Skeletal muscle tissue (tissue), 4 donors: ENCODE measurements around the gene LYPD3. TPM values are rescaled to one million over a fixed set of nuclear protein-coding genes. Genes with fewer than 3 reads are reported as not detected.
"Not testable (repeated sequence)": the region's sequence is repeated elsewhere in the genome, so short reads cannot be mapped to it uniquely, and the experiment has no call there.

Experiments used
- H3K27ac ChIP-seq: one replicate; pipeline ENCODE4 v1.7.0; 2013; ENCODE audit warnings: mild to moderate bottlenecking, low read depth, low read length, inconsistent platforms
- H3K27me3 ChIP-seq, 3 donors: one replicate each; pipeline ENCODE4 v1.7.0; 2013; ENCODE audit warnings: low read length in 3 of 3; ENCODE audit not compliant: control insufficient read depth in 3 of 3, insufficient read depth in 3 of 3
- H3K36me3 ChIP-seq, 3 donors: one replicate each; pipeline ENCODE4 v1.7.0; 2013; ENCODE audit warnings: low read length in 3 of 3; ENCODE audit not compliant: control insufficient read depth in 3 of 3, insufficient read depth in 3 of 3
- H3K4me1 ChIP-seq, 3 donors: one replicate each; pipeline ENCODE4 v1.7.0; 2013; ENCODE audit warnings: low read length in 3 of 3, mild to moderate bottlenecking in 3 of 3; ENCODE audit not compliant: control insufficient read depth in 3 of 3, insufficient read depth in 3 of 3
- H3K4me3 ChIP-seq, 3 donors: one replicate each; pipeline ENCODE4 v1.7.0; 2013; ENCODE audit warnings: low read length in 3 of 3
- H3K9ac ChIP-seq, 3 donors: one replicate each; pipeline ENCODE4 v1.7.0; 2013; ENCODE audit warnings: low read length in 3 of 3, mild to moderate bottlenecking in 3 of 3, moderate library complexity in 2 of 3, low read depth in 1 of 3
- H3K9me3 ChIP-seq, 3 donors: one replicate each; pipeline ENCODE4 v1.7.0; 2013; ENCODE audit warnings: low read length in 3 of 3; ENCODE audit not compliant: control insufficient read depth in 3 of 3
- total RNA-seq: library from RNA; depleted of rRNA; stranded (reverse); fragments of >200 nt; gene quantifications from one replicate; pipeline ENCODE4 v1.2.3, GENCODE V29; 2014
- donor health status: Osteomylitis.

The LYPD3 gene
- total RNA-seq, 1 donor from 2014 or later = not detected

DNA sequence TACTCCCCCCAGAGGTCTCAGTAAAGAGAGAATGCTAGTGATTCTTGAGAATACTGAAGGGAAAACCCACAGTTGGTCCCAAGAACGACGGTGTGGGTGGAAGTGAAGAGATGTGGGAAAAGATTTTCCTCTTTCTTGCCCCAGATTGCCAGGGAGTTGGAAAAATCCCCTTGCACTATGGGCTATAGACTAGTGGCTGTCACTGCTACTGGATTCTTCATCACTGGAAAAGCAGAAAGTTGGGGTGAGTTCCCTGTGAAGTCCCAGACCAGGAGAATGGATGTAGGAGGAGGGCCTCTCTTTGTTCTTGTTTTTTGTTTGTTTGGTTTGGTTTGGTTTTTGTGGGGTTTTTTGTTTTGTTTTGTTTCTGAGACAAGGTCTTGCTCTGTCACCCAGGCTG, 11.4 kb downstream of the LYPD3 start:
- Histone ChIP-seq H3K9me3 (no peaks in the 10 kb centered on the region), H3K4me3 (no peak overlapping the region)

GRCh38 chr19:43452582-43452981, 12.8 kb downstream of the LYPD3 start:
- H3K9ac ChIP-seq = no peak overlapping the region
- H3K27ac ChIP-seq = no peak overlapping the region
- H3K9me3 ChIP-seq = no peaks in the 10 kb centered on the region
- no peaks in the 10 kb centered on the region for H3K27me3 ChIP-seq
- H3K4me1 ChIP-seq = peaks cover 0 to 2% (median 0%) of the 10 kb centered on the region in 3 donors
- H3K36me3 ChIP-seq = no peaks in the 10 kb centered on the region
- no peak overlapping the region for H3K4me3 ChIP-seq

More for the DNA sequence above, 11.4 kb downstream of the LYPD3 start:
- H3K4me1 ChIP-seq = peaks cover 0 to 2% (median 0%) of the 10 kb centered on the region in 3 donors
- no peak overlapping the region for H3K27ac ChIP-seq
- H3K27me3 ChIP-seq = no peaks in the 10 kb centered on the region
- no peak overlapping the region for H3K9ac ChIP-seq
- no peaks in the 10 kb centered on the region for H3K36me3 ChIP-seq

GRCh38 chr19:43450545-43450997, 14.8 kb downstream of the LYPD3 start:
- Histone ChIP-seq H3K4me1 (peaks cover 2% of the 10 kb centered on the region in 3 donors), H3K9ac (no peak overlapping the region), H3K27me3 (no peaks in the 10 kb centered on the region), H3K9me3 (no peaks in the 10 kb centered on the region), H3K36me3 (no peaks in the 10 kb centered on the region), H3K4me3 (no peak overlapping the region), H3K27ac (no peak overlapping the region)

DNA sequence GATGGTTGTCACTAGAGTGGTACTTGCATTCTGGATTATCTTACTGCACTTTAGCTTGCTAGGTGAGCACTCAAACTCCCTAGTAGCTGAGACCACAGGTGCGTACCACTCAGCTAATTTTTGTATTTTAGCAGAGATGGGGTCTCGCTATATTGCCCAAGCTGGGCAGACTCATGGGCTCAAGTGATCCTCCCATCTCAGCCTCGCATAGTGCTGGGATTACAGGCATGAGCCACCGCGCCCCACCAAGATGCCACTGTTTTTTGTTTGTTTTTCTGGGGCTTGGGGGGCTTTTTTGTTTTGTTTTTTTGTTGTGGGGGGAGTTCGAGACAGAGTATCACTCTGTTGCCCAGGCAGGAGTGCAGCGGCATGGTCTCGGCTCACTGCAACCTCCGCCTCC, 17.8 kb downstream of the LYPD3 start:
- H3K4me1 ChIP-seq = peaks cover 2% of the 10 kb centered on the region in 3 donors
- no peak overlapping the region for H3K4me3 ChIP-seq
- no peak overlapping the region for H3K9ac ChIP-seq
- H3K9me3 ChIP-seq = no peaks in the 10 kb centered on the region
- no peak overlapping the region for H3K27ac ChIP-seq
- H3K36me3 ChIP-seq = no peaks in the 10 kb centered on the region
- H3K27me3 ChIP-seq = no peaks in the 10 kb centered on the region

GRCh38 chr19:43446746-43447489, 18.5 kb downstream of the LYPD3 start:
- H3K4me3 ChIP-seq = no peak overlapping the region
- peak overlapping the region in 1 of 3 donors; percentile 55 for H3K9ac ChIP-seq
- H3K27me3 ChIP-seq = no peaks in the 10 kb centered on the region
- peaks cover 2% of the 10 kb centered on the region in 3 donors for H3K4me1 ChIP-seq
- no peaks in the 10 kb centered on the region for H3K9me3 ChIP-seq
- no peak overlapping the region for H3K27ac ChIP-seq
- H3K36me3 ChIP-seq = no peaks in the 10 kb centered on the region

DNA sequence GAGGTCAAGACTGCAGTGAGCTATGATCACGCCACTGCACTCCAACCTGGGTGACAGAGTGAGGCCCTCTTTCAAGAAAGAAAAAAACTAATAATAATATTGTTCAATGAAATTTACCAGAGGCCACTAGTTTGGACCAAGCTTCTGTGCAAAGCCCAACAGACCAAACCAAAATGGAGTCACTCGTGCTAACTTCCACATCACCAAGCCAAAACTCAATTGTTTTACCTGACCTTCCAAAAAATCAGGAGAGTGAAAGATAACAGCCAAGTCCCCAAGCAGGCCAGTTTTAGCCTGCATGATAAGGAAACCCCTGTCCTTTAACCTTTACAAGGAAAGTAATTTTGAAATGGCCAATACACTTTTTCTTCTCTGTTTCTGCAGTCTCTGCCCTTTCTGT, 20.0 kb downstream of the LYPD3 start:
- Histone ChIP-seq H3K36me3 (no peaks in the 10 kb centered on the region), H3K27me3 (no peaks in the 10 kb centered on the region), H3K4me3 (no peak overlapping the region), H3K9me3 (no peaks in the 10 kb centered on the region), H3K4me1 (peaks cover 0 to 2% (median 2%) of the 10 kb centered on the region in 3 donors), H3K27ac (no peak overlapping the region), H3K9ac (no peak overlapping the region)

DNA sequence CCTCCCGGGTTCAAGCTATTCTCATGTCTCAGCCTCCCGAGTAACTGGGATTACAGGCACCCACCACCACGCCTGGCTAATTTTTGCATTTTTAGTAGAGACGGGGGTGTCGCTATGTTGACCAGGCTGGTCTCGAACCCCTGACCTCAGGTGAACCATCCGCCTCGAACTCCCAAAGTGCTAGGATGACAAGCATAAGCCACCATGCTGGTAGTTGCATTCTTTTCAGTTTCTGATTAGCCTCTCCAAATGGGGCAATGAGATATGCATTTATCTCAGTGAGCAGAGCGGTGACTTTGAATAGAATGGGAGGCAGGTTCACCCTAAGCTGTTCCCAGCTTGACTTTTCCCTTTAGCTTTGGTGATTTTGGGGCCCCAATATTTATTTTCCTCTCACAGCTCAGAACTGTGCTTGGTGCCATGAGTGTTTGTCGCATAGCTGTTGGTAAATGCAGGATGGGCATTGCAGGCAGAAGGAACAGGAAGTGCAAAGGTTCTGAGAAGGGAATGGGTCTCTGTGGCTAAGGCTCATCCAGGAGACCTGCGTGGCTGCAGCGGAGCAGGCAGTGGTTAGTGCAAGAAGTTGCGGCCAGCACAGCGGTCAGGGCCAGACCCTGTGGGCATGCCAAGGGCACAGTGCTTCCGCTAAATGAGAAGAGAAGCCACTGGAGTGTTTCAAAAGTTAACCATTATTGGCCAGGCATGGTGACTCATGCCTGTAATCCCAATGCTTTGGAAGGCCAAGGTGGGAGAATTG, 20.7 kb downstream of the LYPD3 start:
- no peaks in the 10 kb centered on the region for H3K36me3 ChIP-seq
- peaks cover 0 to 2% (median 2%) of the 10 kb centered on the region in 3 donors for H3K4me1 ChIP-seq

DNA sequence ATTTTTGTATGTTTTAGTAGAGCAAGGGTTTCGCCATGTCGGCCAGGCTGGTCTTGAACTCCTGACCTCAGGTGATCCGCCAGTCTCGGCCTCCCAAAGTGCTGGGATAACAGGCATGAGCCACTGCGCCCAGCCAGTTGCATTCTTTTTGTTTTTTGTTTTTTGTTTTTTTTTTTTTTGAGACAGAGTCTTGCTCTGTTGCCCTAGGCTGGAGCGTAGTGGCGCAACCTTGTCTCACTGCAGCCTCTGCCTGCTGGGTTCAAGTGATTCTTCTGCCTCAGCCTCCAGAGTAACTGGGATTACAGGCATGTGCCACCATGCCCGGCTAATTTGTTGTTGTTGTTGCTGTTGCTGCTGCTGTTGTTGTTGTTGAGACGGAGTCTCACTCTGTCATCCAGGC, 21.3 kb downstream of the LYPD3 start:
- not testable (repeated sequence) for H3K4me3 ChIP-seq, H3K36me3 ChIP-seq, H3K9ac ChIP-seq, H3K27me3 ChIP-seq, H3K9me3 ChIP-seq, H3K4me1 ChIP-seq, H3K27ac ChIP-seq

More for the DNA sequence above, 20.7 kb downstream of the LYPD3 start:
- Histone ChIP-seq H3K9ac (no peak overlapping the region), H3K4me3 (no peak overlapping the region), H3K27ac (no peak overlapping the region), H3K27me3 (no peaks in the 10 kb centered on the region), H3K9me3 (no peaks in the 10 kb centered on the region)

DNA sequence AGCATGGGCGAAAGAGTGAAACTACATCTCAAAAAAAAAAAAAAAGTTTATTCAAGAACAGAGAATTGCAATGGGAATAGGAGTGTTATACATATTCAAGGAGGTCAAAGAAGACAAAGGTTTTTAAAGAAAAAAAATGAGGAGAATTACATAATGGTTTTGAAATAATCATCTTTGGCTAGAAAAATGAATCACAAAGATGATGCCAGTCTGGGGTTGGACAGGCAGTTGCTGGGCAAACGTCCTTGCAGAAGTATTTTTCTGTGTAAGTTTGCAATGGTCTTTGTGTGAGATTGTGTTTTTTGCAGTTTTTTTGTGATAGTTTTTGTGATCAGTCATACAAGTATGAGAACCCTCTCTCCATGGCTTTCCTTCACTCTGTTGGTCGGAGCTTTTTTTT, 23.7 kb downstream of the LYPD3 start:
- H3K27ac ChIP-seq = no peak overlapping the region
- H3K4me3 ChIP-seq = no peak overlapping the region
- H3K9ac ChIP-seq = no peak overlapping the region
- H3K9me3 ChIP-seq = no peaks in the 10 kb centered on the region
- H3K36me3 ChIP-seq = no peaks in the 10 kb centered on the region
- H3K4me1 ChIP-seq = peaks cover 0 to 10% (median 0%) of the 10 kb centered on the region in 3 donors
- H3K27me3 ChIP-seq = peaks cover 0 to 4% (median 0%) of the 10 kb centered on the region in 3 donors

DNA sequence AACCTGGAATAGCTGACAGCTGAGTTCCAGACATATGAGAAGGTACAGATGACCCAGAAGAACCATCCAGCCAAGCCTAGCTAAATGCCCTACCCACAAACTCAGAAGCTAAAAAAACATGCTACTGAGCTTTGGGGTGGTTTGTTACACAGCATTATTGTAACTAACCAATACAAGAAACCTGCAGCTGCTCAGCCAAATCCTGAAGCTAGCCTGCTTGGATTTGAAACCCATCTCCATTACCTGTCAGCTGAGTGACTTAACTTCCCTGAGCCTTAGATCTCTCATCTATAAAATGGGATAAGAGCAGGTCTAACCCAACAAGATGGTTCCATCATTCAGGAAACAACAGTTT, 25.7 kb downstream of the LYPD3 start:
- H3K27ac ChIP-seq = no peak overlapping the region

More for the DNA sequence above, 25.7 kb downstream of the LYPD3 start:
- no peak overlapping the region for H3K9ac ChIP-seq
- H3K9me3 ChIP-seq = no peaks in the 10 kb centered on the region
- no peak overlapping the region for H3K4me3 ChIP-seq
- peaks cover 0 to 4% (median 0%) of the 10 kb centered on the region in 3 donors for H3K27me3 ChIP-seq
- H3K4me1 ChIP-seq = peaks cover 0 to 10% (median 0%) of the 10 kb centered on the region in 3 donors
- H3K36me3 ChIP-seq = no peaks in the 10 kb centered on the region
